Mesodermal cell (in vitro differentiated cells): ENCODE data around the gene ECEL1.
"Not testable (repeated sequence)": the region's sequence is repeated elsewhere in the genome, so short reads cannot be mapped to it uniquely, and the experiment has no call there.

Source experiments
- H3K27ac ChIP-seq: 2 replicates; pipeline ENCODE4 v1.7.0; 2013; ENCODE audit warnings: mild to moderate bottlenecking, low read depth, low read length, moderate library complexity; ENCODE audit not compliant: severe bottlenecking
- H3K36me3 ChIP-seq: 2 replicates; pipeline ENCODE4 v1.7.1; 2013; ENCODE audit warnings: mild to moderate bottlenecking, low read length, moderate library complexity; ENCODE audit not compliant: control insufficient read depth, insufficient read depth
- H3K4me1 ChIP-seq: one replicate; pipeline ENCODE4 v1.7.1; 2013; ENCODE audit warnings: mild to moderate bottlenecking, low read length; ENCODE audit not compliant: insufficient read depth, control insufficient read depth, poor library complexity, severe bottlenecking
- H3K4me3 ChIP-seq: 2 replicates; pipeline ENCODE4 v1.7.0; 2013; ENCODE audit warnings: low read length, control low read depth, mild to moderate bottlenecking; ENCODE audit not compliant: insufficient read depth, poor library complexity, severe bottlenecking; ENCODE audit errors: extremely low read depth
- H3K9me3 ChIP-seq: 2 replicates; pipeline ENCODE4 v1.7.1; 2013; ENCODE audit warnings: mild to moderate bottlenecking, low read length, moderate library complexity; ENCODE audit not compliant: control insufficient read depth
- WGBS, 2 experiments: methylation state at CpG; one replicate each; pipeline ENCODE4 v1.1.5; 2013; ENCODE audit warnings: missing lambda C conversion rate in 2 of 2; ENCODE audit not compliant: insufficient coverage in 2 of 2; 5-methylcytosine and 5-hydroxymethylcytosine counted together

The ECEL1 gene

DNA sequence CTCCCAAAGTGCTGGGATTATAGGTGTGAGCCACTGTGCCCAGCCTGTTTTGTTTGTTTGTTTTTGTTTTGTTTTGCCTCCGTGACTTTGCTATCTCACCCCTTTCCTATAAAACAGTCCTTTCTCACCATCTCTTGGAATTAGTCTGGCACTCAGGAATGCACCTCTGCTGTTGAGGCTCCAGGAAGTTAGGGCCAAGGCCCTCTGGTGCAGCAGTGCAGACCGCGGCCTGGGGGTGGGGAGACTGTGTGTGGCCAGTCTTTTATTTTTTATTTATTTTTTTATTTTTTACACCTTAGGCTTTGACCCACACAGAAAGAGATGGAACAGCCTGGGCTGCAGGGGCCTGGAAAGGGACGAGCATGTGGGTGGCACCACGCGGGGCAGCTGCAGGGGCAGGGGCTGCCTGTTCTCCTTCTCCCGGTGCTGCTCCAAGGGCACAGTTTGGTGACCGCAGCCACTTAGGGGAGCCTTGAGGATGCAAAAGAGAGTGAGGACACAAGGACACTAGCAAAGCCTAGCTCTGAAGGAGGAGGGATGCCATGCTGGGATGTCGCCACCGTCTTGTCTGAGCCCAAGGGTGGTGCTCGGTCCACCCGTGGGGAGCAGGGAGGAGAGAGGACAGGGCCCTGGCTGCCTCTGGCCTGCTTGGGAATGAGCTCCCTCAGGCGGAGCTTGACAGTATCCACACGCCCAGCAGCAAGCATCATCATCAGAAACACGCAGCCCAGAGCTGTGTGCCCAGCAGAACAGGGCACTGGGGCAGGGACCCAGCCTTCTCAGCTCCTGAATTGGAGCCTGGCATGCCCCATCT lies 51.0 kb downstream of the ECEL1 start:
- 89% methylated on average over 10 to 11 of the region's 15 CpGs for WGBS, 2 experiments
- no peak overlapping the region for H3K27ac ChIP-seq
- H3K4me1 ChIP-seq: peaks cover 8% of the 10 kb centered on the region
- H3K4me3 ChIP-seq: no peak overlapping the region
- H3K36me3 ChIP-seq: no peaks in the 10 kb centered on the region
- no peaks in the 10 kb centered on the region for H3K9me3 ChIP-seq

DNA sequence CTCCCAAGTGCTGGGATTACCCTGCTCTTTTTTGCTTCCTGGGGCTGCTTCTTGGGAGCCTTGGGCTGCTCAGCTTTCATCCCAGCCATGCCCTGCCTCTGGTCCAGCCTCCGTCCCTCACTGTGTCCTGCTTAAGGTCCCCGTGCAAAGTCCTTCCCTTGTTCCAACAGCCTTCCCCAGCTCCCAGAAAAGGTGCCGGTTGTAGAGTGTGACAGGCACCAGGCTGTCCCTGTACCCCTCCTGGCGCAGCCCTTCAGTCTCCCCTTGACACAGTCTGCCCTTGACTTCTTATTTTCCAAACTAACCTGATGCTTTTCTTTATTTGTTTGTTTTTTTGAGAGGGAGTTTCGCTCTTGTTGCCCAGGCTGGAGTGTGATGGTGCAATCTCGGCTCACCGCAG lies 51.8 kb downstream of the ECEL1 start:
- Histone ChIP-seq H3K9me3 (no peaks in the 10 kb centered on the region), H3K4me3 (no peak overlapping the region), H3K36me3 (no peaks in the 10 kb centered on the region), H3K27ac (no peak overlapping the region), H3K4me1 (peaks cover 8% of the 10 kb centered on the region)
- WGBS, 2 experiments: 94 to 95% methylated on average over 3 to 7 of the region's 7 CpGs

- 93 to 96% methylated on average over 4 of the region's 4 CpGs for WGBS, 2 experiments
- no peaks in the 10 kb centered on the region for H3K9me3 ChIP-seq
- H3K4me3 ChIP-seq: no peak overlapping the region
- H3K27ac ChIP-seq: no peak overlapping the region
- no peaks in the 10 kb centered on the region for H3K36me3 ChIP-seq
- peaks cover 8% of the 10 kb centered on the region for H3K4me1 ChIP-seq
These were observed 52.3 kb downstream of the ECEL1 start for GRCh38 chr2:232435375-232435648.

GRCh38 chr2:232434563-232435374 lies 52.9 kb downstream of the ECEL1 start:
- WGBS, 2 experiments: 83 to 92% methylated on average over 8 to 12 of the region's 12 CpGs
- Histone ChIP-seq H3K4me1 (peaks cover 8% of the 10 kb centered on the region), H3K27ac (no peak overlapping the region), H3K9me3 (no peaks in the 10 kb centered on the region), H3K36me3 (no peaks in the 10 kb centered on the region), H3K4me3 (no peak overlapping the region)

GRCh38 chr2:232434091-232434490 lies 53.5 kb downstream of the ECEL1 start:
- Histone ChIP-seq H3K9me3 (no peaks in the 10 kb centered on the region), H3K4me3 (no peak overlapping the region), H3K4me1 (peaks cover 8% of the 10 kb centered on the region), H3K36me3 (no peaks in the 10 kb centered on the region), H3K27ac (no peak overlapping the region)
- 88 to 91% methylated on average over 9 of the region's 9 CpGs for WGBS, 2 experiments

DNA sequence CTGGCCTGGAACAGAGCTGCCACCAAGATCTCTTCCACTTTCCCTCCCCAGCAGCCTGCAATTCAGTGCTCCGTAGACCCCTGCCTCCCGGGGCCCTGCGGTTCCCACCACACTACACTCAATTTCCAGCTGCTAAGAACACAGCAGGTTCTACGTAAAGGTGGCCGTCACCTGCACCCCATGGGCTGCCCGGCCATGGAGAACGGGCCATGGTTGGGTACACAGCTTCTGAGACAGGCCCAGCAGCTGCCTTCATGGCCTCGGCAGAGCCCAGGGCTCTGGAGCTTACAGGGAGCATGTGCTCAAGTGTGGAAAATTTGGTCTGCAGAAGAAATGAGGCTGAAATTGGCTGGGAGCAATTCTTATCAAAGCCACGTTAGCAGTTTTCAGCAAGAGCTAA lies 54.0 kb downstream of the ECEL1 start:
- H3K4me3 ChIP-seq, H3K36me3 ChIP-seq, H3K27ac ChIP-seq, H3K9me3 ChIP-seq, H3K4me1 ChIP-seq: not testable (repeated sequence)
- 81 to 90% methylated on average over 3 to 5 of the region's 9 CpGs for WGBS, 2 experiments

- no peak overlapping the region for H3K27ac ChIP-seq
- WGBS, 2 experiments: 66 to 69% methylated on average over 13 to 16 of the region's 16 CpGs
- H3K4me3 ChIP-seq: no peak overlapping the region
- H3K36me3 ChIP-seq: no peaks in the 10 kb centered on the region
- H3K9me3 ChIP-seq: no peaks in the 10 kb centered on the region
- peaks cover 8% of the 10 kb centered on the region for H3K4me1 ChIP-seq
These were observed 54.9 kb downstream of the ECEL1 start for GRCh38 chr2:232432598-232433184.

GRCh38 chr2:232431705-232432590 lies 55.7 kb downstream of the ECEL1 start:
- WGBS, 2 experiments: 93 to 95% methylated on average over 14 to 16 of the region's 16 CpGs

More at GRCh38 chr2:232431705-232432590, 55.7 kb downstream of the ECEL1 start:
- H3K4me1 ChIP-seq: peaks cover 8% of the 10 kb centered on the region
- no peak overlapping the region for H3K4me3 ChIP-seq
- H3K9me3 ChIP-seq: no peaks in the 10 kb centered on the region
- no peaks in the 10 kb centered on the region for H3K36me3 ChIP-seq
- no peak overlapping the region for H3K27ac ChIP-seq
